Measurements from ENCODE around the gene CAMK2D.
A peak's percentile ranks its signal among the peaks of the same experiment; 100 is the strongest.

CAMK2D gene

GRCh38 chr4:113572620-113573019 is 188.9 kb downstream of the CAMK2D start:
- TF ChIP-seq CTCF (IDR thresholded peaks at IDR 0.05; ENCODE audit: extremely low read depth, missing control alignments): no peak
- DNase-seq (ENCODE audit: low spot score): no peak

- TF ChIP-seq CTCF (IDR thresholded peaks at IDR 0.05; ENCODE audit: extremely low read depth, missing control alignments): no peak
- peak; percentile 3 for DNase-seq (ENCODE audit: low spot score)
These were observed 195.3 kb downstream of the CAMK2D start for GRCh38 chr4:113566015-113566795.

- no peak for DNase-seq (ENCODE audit: low spot score)
- TF ChIP-seq CTCF (IDR thresholded peaks at IDR 0.05; ENCODE audit: extremely low read depth, missing control alignments): no peak
These were observed 195.9 kb downstream of the CAMK2D start for GRCh38 chr4:113565702-113566012.

- DNase-seq (ENCODE audit: low spot score): no peak
- no peak for TF ChIP-seq CTCF (IDR thresholded peaks at IDR 0.05; ENCODE audit: extremely low read depth, missing control alignments)
These were observed 197.0 kb downstream of the CAMK2D start for GRCh38 chr4:113564493-113564892.

- DNase-seq (ENCODE audit: low spot score): no peak
- TF ChIP-seq CTCF (IDR thresholded peaks at IDR 0.05; ENCODE audit: extremely low read depth, missing control alignments): no peak
These were observed 197.7 kb downstream of the CAMK2D start for GRCh38 chr4:113563691-113564378.

GRCh38 chr4:113561758-113562157 is 199.8 kb downstream of the CAMK2D start:
- no peak for DNase-seq (ENCODE audit: low spot score)
- no peak for TF ChIP-seq CTCF (IDR thresholded peaks at IDR 0.05; ENCODE audit: extremely low read depth, missing control alignments)

- DNase-seq (ENCODE audit: low spot score): no peak
- TF ChIP-seq CTCF (IDR thresholded peaks at IDR 0.05; ENCODE audit: extremely low read depth, missing control alignments): no peak
These were observed 200.4 kb downstream of the CAMK2D start for GRCh38 chr4:113561092-113561491.
